Kidney capillary endothelial cell (primary cell): ENCODE data around the gene FBLN2.

Experiments used
- DNase-seq: peaks from one replicate; pipeline ENCODE4 v3.0.0-alpha.2; 2018; ENCODE audit warnings: low spot score

FBLN2 gene

DNA sequence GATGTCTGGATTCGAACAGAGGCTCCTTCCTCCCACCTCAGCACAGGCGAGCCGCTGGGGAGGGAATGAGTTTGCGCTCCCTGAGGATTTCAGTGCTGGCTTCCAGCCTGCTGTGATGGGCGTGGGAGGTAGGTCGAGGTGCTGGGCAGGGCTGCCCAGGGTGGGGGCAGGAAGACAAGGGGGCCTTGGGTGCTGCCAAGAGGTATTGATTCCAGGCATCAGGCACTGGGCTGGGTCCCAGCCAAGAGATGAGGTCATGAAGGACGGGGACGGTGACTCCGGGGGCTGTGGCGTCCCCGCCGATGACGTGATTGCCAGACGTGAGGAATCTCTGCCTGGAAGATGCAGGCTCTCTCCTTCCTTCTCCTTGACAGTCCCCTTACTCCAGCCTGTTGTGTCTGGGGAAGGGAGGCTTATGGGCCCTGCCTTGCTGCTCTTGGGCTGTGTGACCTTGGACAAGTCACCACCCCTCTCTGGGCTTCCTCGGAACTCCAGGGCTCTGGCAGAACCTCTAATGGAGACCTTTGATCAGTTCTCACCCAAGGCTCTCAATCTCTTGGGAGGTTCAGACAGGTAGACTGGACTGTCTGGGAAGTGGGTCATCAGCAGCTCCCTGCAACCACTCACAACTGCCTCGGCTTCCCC lies 116.8 kb downstream of the FBLN2 start:
- DNase-seq: no peak

DNA sequence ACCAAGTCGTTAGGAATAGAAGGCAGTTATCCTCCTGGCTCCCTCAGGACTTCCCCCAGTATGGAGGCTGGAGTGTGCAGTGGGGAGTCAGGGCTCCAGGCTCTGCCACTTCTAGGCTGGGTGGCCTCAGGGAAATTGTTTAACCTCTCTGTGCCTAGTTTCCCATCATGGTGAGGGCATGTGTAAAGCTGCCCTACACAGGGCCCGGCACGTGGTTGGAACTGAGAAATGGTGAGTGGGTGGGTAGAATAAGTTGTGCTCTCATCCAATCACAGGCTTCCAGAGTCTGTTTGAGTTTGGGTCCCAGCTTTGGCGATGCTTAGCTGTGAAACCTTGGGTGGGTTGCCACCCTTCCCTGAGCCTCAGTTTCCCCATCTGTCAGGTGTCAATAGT lies 117.3 kb downstream of the FBLN2 start:
- DNase-seq: no peak

GRCh38 chr3:13666781-13667709 lies 118.1 kb downstream of the FBLN2 start:
- DNase-seq: no peak

GRCh38 chr3:13668136-13668535 lies 119.2 kb downstream of the FBLN2 start:
- no peak for DNase-seq

GRCh38 chr3:13669457-13669856 lies 120.5 kb downstream of the FBLN2 start:
- DNase-seq: no peak

DNA sequence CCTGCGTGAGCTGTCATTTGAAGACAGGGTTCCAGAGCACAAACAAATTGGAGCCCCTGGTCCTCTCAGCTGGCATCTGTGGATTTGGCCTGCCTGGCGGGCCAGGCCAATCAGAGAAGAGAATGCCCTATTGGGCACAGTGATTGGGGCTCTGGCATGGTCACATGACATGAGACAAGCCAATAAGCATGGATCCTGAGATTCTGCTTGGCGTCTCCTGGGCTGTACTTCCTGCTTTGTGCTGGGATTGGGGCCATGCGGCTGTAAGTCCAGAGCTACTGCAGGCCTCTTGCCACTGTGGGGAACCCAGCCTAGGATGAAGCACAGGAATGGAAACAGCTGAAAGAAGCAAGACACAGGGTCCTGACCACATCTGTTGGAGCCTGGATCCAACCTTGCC lies 121.4 kb downstream of the FBLN2 start:
- no peak for DNase-seq

GRCh38 chr3:13671482-13672233 lies 122.7 kb downstream of the FBLN2 start:
- no peak for DNase-seq

DNA sequence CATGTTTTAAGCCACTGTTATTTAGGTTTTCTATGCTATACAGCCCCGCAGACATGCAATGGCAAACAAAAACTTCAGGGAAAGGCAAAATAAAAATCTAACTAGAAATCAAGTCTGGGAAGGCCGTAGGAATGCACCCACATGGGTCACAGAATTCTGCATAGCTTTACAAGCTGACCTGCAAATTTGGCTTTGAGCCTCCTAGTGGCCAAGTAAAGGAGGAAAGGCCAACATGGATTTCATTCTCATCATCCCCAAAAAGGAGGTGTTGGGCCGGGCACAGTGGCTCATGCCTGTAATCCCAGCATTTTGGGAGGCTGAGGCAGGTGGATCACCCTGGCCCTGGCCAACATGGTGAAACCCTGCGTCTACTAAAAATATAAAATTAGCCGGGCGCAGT lies 124.3 kb downstream of the FBLN2 start:
- no peak for DNase-seq

DNA sequence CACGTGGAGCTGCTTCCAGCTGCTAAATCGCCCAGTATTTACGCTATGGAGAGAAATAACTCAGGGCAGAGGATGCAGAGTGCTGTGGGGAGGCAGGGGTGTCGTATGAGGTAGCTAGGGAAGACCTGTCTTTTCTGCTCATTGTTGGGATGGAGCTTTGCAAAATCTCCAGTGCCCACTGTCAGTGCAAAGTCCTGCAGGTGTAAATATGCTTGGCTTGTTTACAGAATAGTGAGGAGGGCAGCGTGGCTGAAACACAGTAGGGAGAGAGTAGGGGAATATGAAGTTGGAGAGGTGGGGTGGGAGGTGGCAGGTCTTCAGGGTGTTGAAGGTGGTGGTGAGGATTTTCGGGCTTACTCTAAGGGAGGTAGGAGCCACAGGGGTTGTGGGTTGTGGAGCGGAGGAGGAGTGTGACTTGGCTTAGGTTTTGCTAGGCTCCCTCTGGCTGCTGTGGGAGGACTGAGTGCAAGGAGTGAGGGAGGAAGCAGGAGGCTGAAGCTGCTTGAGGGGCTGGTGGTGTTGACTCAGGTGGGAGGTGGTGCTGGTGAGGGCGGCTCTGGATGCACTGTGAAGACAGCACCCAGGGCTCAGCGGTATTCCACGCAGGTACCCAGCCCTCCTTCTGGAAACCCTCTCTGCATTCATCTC lies 125.7 kb downstream of the FBLN2 start:
- no peak for DNase-seq

GRCh38 chr3:13676356-13677017 lies 127.6 kb downstream of the FBLN2 start:
- DNase-seq: no peak

DNA sequence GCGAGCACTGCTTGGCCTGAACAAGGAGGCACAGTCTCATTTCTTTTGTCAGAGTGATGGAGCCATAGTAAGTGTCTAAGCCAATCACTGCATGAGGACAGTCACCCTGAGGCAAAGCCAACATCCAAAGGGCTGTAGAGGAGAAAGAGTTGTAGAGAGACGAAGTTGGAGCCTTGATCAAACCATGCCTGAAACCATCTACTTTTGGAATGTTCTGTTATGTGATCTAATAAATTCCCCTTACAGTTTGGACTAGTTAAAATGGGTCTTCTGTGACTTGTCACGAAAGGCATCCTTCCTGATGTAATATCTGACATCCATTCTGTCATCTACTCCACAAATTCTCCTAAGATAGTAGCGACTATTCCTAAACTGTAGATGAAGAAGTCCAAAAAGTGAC lies 128.3 kb downstream of the FBLN2 start:
- DNase-seq: no peak

DNA sequence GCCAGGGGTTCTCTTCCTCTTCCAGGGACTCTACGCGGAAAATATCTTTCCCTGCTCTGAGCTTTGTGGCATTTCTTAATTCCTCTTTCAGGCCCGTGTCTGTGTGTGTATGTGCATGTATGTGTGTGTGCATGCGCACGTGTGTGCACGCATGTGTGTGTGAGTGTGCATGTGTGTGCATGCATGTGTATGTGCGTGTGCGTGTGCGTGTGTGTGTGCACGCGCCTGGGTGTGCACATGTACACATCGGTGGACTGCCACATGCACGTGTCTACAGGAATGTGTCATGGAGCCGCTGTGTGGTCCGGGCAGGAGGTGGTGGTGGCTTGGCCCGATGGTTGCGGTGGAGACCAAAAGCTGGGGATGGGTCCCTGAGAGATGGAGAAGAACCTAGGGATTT lies 133.0 kb downstream of the FBLN2 start:
- DNase-seq: no peak

GRCh38 chr3:13682331-13683013 lies 133.5 kb downstream of the FBLN2 start:
- no peak for DNase-seq

DNA sequence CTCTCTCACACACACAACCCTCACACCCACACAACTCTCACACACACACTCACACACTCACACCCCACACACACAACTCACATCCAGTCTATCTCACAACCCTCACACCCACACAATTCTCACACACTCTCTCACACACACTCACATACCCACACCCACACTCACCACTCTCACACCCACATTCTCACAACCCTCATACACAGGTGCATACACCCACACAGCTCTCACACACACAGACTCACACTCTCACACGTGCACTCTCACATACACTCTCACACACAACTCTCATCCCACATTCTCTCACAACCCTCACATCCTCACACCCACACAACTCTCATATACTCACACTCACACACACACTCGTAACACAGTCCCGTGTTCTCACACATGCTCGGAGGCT lies 134.4 kb downstream of the FBLN2 start:
- DNase-seq: no peak

- DNase-seq: no peak
Observed at GRCh38 chr3:13683772-13684171, 134.8 kb downstream of the FBLN2 start.

DNA sequence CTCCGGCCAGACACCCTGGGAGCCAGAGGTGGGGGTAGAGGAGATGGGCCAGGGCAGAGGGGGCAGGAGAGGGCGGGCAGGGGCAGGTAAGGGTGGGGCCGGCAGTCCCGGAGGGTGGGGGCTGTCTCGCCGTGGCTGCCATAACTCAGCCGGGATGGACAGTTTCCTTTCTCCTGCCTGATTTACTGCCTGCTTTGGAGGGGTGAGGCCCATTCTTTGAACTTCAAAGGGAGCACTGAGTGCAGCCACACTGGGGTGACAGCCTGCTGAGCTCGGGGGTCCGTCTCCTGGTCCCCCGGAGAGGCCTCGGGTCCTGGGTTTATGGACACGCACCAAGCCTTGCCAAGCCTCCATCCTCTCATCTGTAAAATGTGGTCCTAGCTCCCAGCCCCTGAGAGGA lies 135.4 kb downstream of the FBLN2 start:
- DNase-seq: no peak

- no peak for DNase-seq
Observed at GRCh38 chr3:13684854-13685253, 135.9 kb downstream of the FBLN2 start.

DNA sequence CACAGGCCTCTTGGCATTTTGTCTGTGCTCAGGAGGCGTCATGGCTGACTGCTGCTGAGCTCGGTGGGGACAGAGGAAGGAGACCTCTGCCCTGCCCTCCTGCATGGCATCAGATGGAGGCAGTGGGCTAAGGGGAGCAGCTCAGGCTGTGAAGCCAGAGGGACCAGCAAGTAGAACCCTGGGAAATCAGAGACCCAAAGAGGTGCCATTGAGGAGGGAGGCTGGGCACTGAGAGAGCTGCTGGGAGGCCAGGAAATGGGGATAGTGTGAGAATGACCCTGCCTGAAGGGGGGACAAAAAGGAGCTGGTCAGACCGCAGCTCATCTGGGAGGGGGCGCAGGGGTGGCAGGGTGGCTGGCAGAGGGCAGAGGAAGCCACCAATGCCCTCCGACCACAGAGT lies 136.8 kb downstream of the FBLN2 start:
- no peak for DNase-seq

DNA sequence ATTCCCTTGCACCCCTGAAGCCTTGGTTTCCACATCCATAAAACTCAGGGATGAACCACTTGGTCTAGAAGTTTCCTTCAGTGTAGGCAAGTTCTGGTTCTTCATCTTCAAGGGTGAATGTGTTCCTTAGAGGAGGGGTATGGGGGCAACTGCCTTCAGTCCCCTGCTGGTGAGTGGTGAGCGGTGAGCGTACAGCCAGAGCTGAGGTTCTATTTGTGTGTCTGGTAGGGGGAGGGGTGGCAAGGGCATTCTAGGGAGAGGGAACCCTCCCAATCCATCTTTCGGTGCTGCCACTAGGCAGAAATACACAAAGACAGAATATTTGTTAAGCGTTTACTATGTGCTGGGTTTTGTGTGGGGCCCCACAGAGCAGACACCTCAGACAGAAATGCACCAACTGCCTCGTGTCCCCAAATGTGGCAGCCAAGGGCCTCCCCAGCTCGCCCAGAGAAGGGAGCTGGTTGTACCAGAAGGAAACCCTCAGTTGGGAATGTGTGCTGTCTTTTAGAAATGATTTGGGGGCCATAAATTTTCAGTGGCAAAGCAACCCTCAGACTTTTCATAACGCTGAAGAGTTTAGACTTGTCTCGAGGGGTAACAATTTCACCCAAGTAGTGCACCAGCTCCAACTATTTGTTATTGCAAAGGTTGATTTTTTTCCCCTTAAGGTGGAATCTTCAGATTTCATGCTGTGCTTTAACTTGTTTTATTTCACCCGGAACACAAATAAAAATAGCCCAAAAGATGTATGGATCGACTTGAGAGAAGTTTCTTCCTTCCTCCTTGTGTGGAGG lies 137.6 kb downstream of the FBLN2 start:
- DNase-seq: no peak

GRCh38 chr3:13687517-13687943 lies 138.6 kb downstream of the FBLN2 start:
- no peak for DNase-seq
